ENCODE data around the gene HSPA14.
"Not testable (repeated sequence)": the region's sequence is repeated elsewhere in the genome, so short reads cannot be mapped to it uniquely, and the experiment has no call there.

The HSPA14 gene

DNA sequence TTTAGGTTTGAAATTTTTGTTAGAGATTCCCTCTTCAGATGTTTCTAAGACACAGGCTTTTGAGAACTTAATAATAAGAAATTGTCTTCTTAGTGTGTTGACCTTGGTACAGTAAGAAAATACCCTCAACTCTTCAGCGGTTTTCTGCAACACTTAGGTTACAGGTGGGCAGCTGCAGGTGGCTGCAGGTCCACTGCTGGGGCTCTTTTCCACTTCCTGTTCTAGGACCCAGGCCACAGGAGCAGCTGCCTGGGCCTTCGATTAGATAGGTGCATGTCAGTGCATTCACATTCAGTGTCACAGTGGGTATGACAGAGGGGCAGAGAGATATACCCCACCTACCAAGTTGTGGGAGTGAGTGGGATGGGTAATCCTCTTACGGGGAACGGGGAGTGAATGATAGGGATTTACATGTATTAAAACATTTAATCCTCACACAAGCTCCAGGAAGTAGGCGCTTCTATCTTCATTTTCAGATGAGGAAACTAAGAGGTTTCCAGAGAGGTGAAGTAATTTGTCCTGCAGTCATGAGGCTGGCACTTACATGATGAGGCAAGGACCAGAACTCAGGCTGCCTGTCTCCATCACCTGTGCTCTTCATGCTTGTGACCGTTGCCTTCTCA lies 20.3 kb downstream of the HSPA14 start:
- TF ChIP-seq CTCF (IDR thresholded peaks at IDR 0.05; ENCODE audit: extremely low read depth, missing control alignments) = no peak
- no peak for DNase-seq (ENCODE audit: low spot score)

- no peak for TF ChIP-seq CTCF (IDR thresholded peaks at IDR 0.05; ENCODE audit: extremely low read depth, missing control alignments)
- DNase-seq (ENCODE audit: low spot score) = no peak
Measured at GRCh38 chr10:14859043-14859442, 20.9 kb downstream of the HSPA14 start.

GRCh38 chr10:14859775-14860174 lies 21.7 kb downstream of the HSPA14 start:
- DNase-seq (ENCODE audit: low spot score) = no peak
- no peak for TF ChIP-seq CTCF (IDR thresholded peaks at IDR 0.05; ENCODE audit: extremely low read depth, missing control alignments)

GRCh38 chr10:14860791-14861190 lies 22.7 kb downstream of the HSPA14 start:
- no peak for DNase-seq (ENCODE audit: low spot score)
- no peak for TF ChIP-seq CTCF (IDR thresholded peaks at IDR 0.05; ENCODE audit: extremely low read depth, missing control alignments)

GRCh38 chr10:14864466-14864865 lies 26.4 kb downstream of the HSPA14 start:
- DNase-seq (ENCODE audit: low spot score) = not testable (repeated sequence)

GRCh38 chr10:14864871-14865270 lies 26.8 kb downstream of the HSPA14 start:
- not testable (repeated sequence) for DNase-seq (ENCODE audit: low spot score)

GRCh38 chr10:14873090-14873760 lies 35.1 kb downstream of the HSPA14 start:
- no peak for TF ChIP-seq CTCF (IDR thresholded peaks at IDR 0.05; ENCODE audit: extremely low read depth, missing control alignments)
- DNase-seq (ENCODE audit: low spot score) = peak; percentile 26

GRCh38 chr10:14875941-14876340 lies 37.8 kb downstream of the HSPA14 start:
- DNase-seq (ENCODE audit: low spot score) = no peak
- no peak for TF ChIP-seq CTCF (IDR thresholded peaks at IDR 0.05; ENCODE audit: extremely low read depth, missing control alignments)
